ENCODE results near the gene LFNG.
A peak's percentile ranks its signal among the peaks of the same experiment; 100 is the strongest.

LFNG gene, protein sequence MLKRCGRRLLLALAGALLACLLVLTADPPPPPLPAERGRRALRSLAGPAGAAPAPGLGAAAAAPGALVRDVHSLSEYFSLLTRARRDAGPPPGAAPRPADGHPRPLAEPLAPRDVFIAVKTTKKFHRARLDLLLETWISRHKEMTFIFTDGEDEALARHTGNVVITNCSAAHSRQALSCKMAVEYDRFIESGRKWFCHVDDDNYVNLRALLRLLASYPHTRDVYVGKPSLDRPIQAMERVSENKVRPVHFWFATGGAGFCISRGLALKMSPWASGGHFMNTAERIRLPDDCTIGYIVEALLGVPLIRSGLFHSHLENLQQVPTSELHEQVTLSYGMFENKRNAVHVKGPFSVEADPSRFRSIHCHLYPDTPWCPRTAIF

DNA sequence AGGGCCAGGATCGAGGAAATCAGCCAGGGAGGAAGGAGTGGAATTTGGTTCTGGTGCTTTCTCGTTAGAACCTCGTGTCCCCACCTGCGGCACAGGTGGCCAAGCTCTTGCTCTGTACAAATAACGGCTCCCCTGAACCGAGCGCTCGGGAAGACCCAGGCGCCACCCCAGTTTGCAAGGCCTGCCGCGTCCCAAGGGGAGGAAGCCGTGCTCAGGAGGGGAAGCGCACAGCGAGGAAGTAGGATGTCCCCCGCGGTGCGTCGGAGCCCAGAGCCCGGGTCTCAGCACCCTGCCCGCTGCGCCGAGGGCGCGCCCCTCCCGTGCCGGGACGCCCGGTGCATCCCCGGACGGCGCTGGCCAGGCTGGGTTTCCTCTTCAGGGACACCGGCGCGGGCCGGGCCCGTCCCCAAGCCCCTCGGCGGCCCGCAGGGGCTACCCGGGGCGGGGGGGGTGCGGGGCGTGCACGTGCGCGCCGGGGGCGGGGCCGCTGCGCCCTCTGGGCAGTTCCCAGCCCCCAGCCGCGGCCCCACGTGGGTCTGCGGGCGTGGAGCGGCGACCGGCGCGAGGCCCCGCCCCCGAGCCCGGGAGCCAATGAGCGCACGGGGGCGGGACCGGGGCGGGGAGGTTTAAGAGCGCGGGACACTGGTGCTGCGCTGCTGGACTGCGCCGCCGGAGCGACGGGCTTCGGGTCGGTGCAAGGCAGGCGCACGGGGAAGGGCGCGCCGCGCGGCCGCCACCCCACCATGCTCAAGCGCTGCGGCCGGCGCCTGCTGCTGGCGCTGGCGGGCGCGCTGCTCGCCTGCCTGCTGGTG lies at the start of gene LFNG:
Gene LFNG (plus strand): TSS at position 656 of the 812 bp plus-strand sequence. CDS start 88 bp downstream, at position 744.
- H3K27ac Mint-ChIP-seq: peak within 1 kb of the TSS; percentile 86
- H3K27me3 Mint-ChIP-seq: no peaks in the 10 kb centered on the region
- H3K36me3 Mint-ChIP-seq: peaks cover 17% of the 10 kb centered on the region
- ATAC-seq (ENCODE audit: low read depth) (peak; percentile 86), DNase-seq (ENCODE audit: low spot score in 2 of 2) (peak; percentile 86)
- no peaks in the 10 kb centered on the region for H3K9me3 Mint-ChIP-seq
- H3K4me1 Mint-ChIP-seq: peaks cover 29% of the 10 kb centered on the region
- peak within 1 kb of the TSS; percentile 97 for H3K4me3 Mint-ChIP-seq

DNA sequence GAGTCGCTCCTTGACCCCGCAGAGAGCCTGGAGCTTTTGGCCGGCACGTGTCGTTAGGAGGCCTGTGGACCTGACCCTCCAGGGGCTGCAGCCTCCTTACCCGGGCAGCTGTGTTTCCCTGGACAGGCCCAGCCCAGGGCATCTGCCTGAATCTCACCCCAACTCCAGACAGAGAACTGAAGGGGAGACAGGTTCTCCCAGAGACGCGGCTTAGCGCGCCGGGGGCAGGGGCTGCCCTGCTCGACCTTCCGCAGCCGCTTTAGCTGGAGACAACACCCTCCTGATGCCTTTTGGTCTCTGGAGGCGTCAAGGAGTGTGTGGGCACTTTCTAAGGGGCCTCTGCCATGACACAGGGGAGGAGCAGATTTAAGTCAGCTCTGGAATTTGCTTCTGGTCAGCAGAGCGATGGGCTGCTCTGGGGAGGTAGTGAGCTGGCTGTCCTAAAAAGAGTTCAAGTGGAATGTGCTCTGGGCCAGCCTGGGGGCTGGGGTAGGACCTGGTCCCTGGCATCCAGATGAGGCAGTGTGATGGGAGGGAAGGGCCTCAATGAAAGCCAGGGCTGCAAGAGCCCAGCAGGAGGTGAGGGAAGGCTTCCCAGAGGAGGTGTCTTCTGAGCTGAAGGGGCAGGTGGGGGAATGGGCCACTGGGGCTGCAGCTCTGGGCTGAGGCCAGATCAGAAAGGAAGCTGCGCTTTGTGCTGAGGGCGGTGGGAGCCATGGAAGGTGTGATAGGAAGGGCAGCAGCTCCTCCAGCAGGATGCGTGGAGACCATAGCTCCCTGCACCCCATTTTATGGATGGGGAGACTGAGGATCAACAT lies 49.2 kb upstream of the LFNG start:
- peaks cover 10% of the 10 kb centered on the region for H3K4me1 Mint-ChIP-seq
- H3K36me3 Mint-ChIP-seq: no peaks in the 10 kb centered on the region
- ATAC-seq (ENCODE audit: low read depth): no peak
- no peaks in the 10 kb centered on the region for H3K9me3 Mint-ChIP-seq
- peaks cover 7% of the 10 kb centered on the region for H3K27me3 Mint-ChIP-seq
- H3K27ac Mint-ChIP-seq: no peak overlapping the region
- H3K4me3 Mint-ChIP-seq: no peak overlapping the region
- no peak for DNase-seq (ENCODE audit: low spot score in 2 of 2)

DNA sequence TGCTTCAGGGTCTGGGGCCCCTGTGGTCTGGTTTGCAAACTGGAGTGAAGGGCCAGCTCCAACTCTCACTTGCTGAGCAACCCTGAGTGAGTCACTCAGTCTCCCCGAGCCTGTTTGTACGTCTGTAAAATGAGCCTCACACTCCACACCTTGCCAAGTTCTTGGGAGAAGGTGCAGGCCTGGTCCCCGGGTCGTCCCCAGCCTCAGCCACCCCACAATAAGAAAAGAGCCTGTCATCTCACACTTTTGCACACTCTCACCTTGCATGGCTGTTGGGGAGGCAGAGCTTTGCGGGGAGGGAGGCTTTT lies 48.6 kb upstream of the LFNG start:
- no peaks in the 10 kb centered on the region for H3K36me3 Mint-ChIP-seq
- H3K4me3 Mint-ChIP-seq: no peak overlapping the region
- H3K4me1 Mint-ChIP-seq: peaks cover 8% of the 10 kb centered on the region
- DNase-seq (ENCODE audit: low spot score in 2 of 2): no peak
- no peak overlapping the region for H3K27ac Mint-ChIP-seq
- H3K9me3 Mint-ChIP-seq: no peaks in the 10 kb centered on the region
- no peak for ATAC-seq (ENCODE audit: low read depth)
- peaks cover 7% of the 10 kb centered on the region for H3K27me3 Mint-ChIP-seq

DNA sequence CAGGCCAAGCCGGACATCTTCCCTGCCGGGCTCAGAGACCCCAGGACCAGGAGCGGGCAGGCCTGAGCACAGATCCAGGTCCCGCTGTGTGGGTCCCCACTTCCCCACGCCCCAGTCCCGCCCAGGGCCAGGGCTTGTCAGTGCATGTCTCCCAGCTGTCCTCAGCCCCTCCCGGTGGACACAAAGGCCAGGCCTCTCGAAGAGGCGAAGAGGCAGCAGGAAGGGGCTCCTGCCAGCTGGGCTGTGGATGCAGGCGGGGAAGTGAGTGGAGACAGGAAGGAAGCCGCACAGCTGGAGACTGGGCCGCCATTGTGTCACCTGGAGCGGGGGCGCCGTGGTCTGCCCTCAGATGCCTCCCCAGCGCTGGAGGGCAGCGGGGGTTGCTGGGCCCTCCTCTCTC lies 48.2 kb upstream of the LFNG start:
- Mint-ChIP-seq H3K27ac (no peak overlapping the region), H3K4me3 (no peak overlapping the region), H3K9me3 (no peaks in the 10 kb centered on the region), H3K4me1 (peaks cover 7% of the 10 kb centered on the region), H3K27me3 (peaks cover 7% of the 10 kb centered on the region), H3K36me3 (no peaks in the 10 kb centered on the region)
- DNase-seq (ENCODE audit: low spot score in 2 of 2) (no peak), ATAC-seq (ENCODE audit: low read depth) (no peak)

DNA sequence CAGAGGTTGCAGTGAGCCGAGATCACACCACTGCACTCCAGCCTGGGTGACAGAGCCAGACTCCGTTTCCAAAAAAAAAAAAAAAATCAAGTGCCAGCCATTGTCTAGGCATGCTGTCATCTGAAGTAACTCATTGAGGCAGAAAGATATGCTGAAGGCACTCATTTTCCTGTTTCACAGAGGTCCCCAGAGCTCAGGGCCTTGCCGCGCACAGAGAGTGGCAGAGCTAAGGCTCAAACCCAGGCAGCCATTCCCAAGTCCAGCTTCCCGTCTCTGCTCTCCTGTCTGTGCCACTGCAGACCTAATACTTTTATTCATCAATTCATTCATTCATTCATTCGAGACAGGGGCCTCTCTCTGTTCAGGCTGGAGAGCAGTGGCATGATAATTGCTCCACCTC lies 46.8 kb upstream of the LFNG start:
- no peak overlapping the region for H3K27ac Mint-ChIP-seq
- no peaks in the 10 kb centered on the region for H3K9me3 Mint-ChIP-seq
- H3K36me3 Mint-ChIP-seq: no peaks in the 10 kb centered on the region
- ATAC-seq (ENCODE audit: low read depth): no peak
- peaks cover 13% of the 10 kb centered on the region for H3K4me1 Mint-ChIP-seq
- peaks cover 7% of the 10 kb centered on the region for H3K27me3 Mint-ChIP-seq
- H3K4me3 Mint-ChIP-seq: no peak overlapping the region
- no peak for DNase-seq (ENCODE audit: low spot score in 2 of 2)

DNA sequence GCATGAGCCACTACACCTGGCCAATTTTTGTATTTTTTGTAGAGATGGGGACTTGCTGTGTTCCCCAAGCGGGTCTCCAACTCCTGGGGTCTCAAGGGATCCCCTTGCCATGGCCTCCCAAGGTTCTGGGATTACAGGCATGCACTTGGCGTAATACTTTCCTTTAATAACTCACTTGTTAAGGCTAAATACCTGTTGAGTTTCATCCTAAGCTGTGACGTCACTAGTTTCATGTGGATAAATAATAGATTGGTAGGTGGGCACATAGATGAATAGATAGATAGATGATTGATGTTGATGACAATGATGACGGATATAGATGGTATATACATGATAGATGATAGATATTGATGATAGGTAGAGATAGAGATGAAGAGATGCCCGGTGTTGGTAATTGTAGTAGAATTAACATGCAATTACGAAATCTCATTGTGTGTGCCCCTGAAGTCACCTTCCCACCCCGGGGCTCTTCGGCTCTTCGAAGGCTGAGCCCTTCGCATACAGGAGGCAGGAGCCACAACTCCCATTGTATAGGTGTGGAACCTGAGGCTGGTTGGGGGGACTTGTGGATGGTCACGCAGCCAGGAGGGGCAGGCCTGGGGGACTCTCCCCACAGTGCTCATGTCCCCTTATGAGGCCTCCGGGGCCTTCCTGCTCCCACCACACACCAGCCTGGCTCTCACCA lies 45.9 kb upstream of the LFNG start:
- Mint-ChIP-seq H3K4me3 (no peak overlapping the region), H3K36me3 (no peaks in the 10 kb centered on the region), H3K4me1 (peaks cover 13% of the 10 kb centered on the region), H3K27me3 (peaks cover 7% of the 10 kb centered on the region), H3K27ac (no peak overlapping the region), H3K9me3 (no peaks in the 10 kb centered on the region)
- ATAC-seq (ENCODE audit: low read depth) (no peak), DNase-seq (ENCODE audit: low spot score in 2 of 2) (no peak)

DNA sequence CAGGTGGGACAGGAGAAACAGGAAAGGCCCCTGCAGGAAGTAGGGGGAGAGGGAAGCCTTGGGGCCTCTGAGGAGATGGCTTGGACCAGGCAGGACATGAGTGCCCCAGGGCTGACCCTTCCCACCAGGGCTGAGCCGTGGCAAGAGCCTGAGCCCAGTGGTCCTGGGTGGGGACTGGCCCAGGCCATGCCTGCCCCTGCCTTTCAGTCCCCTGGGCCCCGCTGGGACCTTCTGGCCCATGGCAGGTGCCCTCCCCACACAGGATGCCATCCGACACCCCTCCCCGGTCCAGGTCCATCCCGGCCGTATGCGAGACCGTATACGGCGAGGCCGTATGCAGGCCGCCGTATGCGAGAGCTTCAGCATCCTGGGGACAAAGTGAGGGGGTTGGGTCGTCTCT lies 45.4 kb upstream of the LFNG start:
- peaks cover 5% of the 10 kb centered on the region for H3K27me3 Mint-ChIP-seq
- no peaks in the 10 kb centered on the region for H3K36me3 Mint-ChIP-seq
- ATAC-seq (ENCODE audit: low read depth) (no peak), DNase-seq (ENCODE audit: low spot score in 2 of 2) (no peak)
- no peaks in the 10 kb centered on the region for H3K9me3 Mint-ChIP-seq
- peaks cover 11% of the 10 kb centered on the region for H3K4me1 Mint-ChIP-seq
- no peak overlapping the region for H3K27ac Mint-ChIP-seq
- no peak overlapping the region for H3K4me3 Mint-ChIP-seq

DNA sequence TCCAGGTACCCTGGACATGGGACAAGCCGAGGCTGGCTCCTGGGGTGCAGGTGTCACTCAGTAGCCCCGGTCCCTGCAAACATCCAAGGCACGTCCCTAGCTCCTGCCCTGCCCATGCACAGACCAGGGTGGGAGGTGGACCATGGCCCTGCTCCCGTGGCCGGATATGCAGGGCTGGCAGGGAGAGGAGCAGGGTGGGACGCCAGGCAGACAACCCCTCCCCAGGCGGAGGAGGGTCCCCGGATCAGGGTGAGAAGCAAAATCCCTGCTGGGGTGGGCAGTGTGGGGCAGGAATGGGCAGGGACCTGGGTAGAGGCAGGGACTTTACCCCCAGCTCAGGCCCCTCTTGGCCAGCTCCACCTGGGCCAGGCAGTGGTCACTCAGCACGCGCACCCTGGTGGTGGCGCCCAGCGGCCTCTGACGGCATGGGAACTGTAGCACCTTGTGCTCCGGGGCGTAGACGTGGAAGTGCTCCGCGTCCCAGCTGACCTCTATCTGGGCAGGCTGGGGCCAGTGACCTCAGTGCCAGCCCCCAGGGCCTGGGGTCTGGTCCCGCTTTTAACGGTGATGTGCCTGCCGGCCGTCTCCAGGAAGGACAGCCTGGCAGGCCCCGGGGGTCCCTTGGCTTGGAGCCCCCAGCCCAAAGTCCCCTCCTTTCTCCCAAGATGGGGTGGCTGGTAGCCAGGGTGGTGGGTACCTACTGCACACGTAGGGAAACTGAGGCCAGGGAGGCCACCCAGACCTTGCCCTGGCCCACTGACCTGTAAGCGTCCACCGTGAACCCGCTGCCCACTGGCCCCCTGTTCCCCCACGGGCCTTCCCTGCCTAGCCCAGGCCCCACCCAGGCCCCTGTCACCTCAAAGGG lies 44.5 kb upstream of the LFNG start:
- H3K9me3 Mint-ChIP-seq: no peaks in the 10 kb centered on the region
- peaks cover 7% of the 10 kb centered on the region for H3K4me1 Mint-ChIP-seq
- ATAC-seq (ENCODE audit: low read depth) (no peak), DNase-seq (ENCODE audit: low spot score in 2 of 2) (no peak)
- H3K27ac Mint-ChIP-seq: no peak overlapping the region
- H3K36me3 Mint-ChIP-seq: no peaks in the 10 kb centered on the region
- no peak overlapping the region for H3K4me3 Mint-ChIP-seq
- peaks cover 2% of the 10 kb centered on the region for H3K27me3 Mint-ChIP-seq

DNA sequence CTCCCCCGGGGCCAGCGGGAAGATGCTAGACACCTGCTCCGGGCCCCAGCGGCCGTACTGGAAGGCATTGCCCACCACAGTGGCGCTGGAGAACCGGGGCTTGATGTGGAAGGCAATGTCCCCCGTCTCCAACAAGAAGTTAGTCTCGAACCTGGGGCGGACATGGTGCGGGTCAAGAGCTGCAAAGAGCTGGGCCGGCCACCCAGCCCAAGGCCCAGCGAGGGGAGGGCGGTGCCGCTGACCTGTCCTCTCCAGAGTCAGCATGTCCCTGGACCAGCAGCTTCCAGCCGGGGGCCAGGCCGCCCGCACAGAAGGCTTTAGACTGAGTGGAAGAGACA lies 43.9 kb upstream of the LFNG start:
- H3K4me1 Mint-ChIP-seq: peaks cover 7% of the 10 kb centered on the region
- no peak overlapping the region for H3K27ac Mint-ChIP-seq
- ATAC-seq (ENCODE audit: low read depth) (no peak), DNase-seq (ENCODE audit: low spot score in 2 of 2) (no peak)
- H3K27me3 Mint-ChIP-seq: peaks cover 2% of the 10 kb centered on the region
- H3K36me3 Mint-ChIP-seq: no peaks in the 10 kb centered on the region
- no peak overlapping the region for H3K4me3 Mint-ChIP-seq
- no peaks in the 10 kb centered on the region for H3K9me3 Mint-ChIP-seq

DNA sequence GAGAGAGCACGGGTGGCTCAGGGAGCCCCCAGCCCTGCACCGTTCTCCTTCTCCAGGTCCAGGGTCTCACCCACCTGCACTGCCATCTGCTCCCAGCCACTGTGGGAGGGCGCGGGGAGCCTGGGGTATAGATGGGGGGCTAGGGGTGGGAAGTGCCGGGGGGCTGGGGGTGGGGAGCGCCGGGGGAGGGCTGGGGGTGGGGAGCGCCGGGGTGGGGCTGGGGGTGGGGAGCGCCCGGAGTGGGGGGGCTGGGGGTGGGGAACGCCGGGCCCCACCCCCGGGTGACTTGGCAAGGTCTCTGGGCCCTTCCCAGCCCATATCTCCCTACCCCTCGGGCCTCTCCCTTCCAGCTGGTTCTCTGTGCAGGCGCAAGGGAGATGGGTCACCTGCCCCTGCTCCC lies 43.3 kb upstream of the LFNG start, which contains the start of gene GRIFIN:
Gene GRIFIN (minus strand): TSS at position 101 of the 400 bp plus-strand sequence. CDS start 15 bp downstream, at position 86.
- Mint-ChIP-seq H3K36me3 (no peaks in the 10 kb centered on the region), H3K4me3 (peak within 1 kb of the TSS; percentile 14), H3K27me3 (peaks cover 2% of the 10 kb centered on the region), H3K9me3 (no peaks in the 10 kb centered on the region), H3K27ac (no peak within 1 kb of the TSS), H3K4me1 (peaks cover 7% of the 10 kb centered on the region)
- ATAC-seq (ENCODE audit: low read depth): no peak
- DNase-seq (ENCODE audit: low spot score in 2 of 2): no peak

DNA sequence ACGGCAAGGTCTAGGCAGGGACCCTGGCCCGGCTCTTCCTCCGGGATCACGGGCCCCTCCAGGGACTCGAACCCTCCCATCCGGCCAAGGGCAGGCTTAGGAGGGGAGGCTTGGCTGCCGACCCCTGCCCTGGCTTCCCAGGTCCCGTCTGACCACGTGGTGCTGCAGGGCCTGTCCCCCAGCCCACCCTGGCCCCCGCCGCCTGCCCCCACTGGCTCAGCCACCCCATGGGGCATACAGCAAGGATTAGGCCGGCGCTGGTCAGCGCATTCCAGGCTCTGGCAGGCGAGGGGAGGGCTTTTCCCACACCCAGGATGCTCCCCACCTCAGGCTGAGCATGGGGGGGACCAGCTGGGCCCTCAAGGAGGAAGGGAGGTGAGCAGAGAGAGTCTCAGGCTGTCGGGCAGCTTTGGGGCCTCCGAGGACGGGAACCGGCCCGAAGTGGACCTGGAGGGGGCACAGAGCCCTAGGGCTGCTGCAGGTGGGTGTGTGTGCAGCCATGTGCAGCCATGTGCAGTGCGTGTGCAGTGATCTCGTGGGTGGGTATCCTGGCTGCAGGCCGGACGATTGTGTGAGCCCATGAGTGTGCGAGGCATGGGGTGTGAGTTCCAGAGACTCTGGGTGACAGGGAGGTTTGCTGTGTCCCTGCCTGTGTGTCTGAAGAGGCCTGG lies 42.7 kb upstream of the LFNG start:
- Mint-ChIP-seq H3K9me3 (no peaks in the 10 kb centered on the region), H3K27me3 (peaks cover 2% of the 10 kb centered on the region), H3K36me3 (no peaks in the 10 kb centered on the region), H3K4me3 (peak overlapping the region; percentile 14), H3K27ac (no peak overlapping the region), H3K4me1 (peaks cover 7% of the 10 kb centered on the region)
- DNase-seq (ENCODE audit: low spot score in 2 of 2) (no peak), ATAC-seq (ENCODE audit: low read depth) (peak; percentile 9)

DNA sequence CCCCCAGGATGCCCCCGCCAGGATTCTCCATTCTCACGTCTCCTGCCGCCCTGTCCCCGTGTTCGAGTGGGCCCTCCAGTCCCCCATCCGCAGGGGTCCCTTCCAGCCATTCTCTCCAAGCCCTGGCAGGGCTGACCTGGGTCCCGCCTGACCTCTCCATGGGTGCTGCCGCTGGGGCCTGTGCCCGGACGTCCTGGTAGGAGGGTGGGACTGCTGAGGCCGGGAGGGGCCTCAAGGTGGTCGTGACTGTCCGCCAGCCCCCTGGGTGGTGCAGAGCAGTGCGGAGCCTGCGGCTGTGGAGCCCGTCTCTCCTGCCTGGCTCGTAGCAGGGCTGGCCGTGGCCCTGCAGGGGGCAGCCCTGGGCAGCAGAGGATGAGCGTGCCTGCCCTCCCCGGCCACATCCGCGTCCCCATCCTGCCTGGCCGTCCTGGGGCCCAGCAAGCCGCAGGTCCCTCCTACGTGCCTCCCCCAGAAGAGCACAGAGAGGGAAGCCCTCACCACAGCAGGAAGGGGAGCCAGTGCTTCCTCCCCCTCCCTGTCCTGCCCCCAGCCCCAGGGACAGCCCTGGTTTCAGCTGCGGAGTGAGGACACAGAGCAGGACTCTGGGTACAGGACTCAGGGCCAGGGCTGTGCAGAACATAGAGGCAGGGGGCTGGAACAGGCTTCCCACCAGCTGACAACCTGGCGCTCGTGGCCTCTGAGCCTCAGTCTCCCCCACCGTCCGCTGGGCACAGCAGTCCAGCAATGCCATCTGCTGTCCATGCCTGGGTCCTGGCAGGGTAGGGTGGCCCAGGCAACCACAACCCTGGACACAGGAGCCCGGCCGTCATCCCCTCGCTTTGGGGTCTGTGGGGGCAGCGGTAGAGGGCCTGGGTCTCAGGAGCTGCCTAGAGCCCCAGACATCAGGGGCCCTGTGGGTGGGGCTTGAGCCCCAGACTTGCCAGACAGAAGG lies 41.9 kb upstream of the LFNG start:
- no peak overlapping the region for H3K27ac Mint-ChIP-seq
- DNase-seq (ENCODE audit: low spot score in 2 of 2): peak; percentile 53 to 66
- H3K4me3 Mint-ChIP-seq: peak overlapping the region; percentile 27

More for the DNA sequence above, 41.9 kb upstream of the LFNG start:
- H3K36me3 Mint-ChIP-seq: no peaks in the 10 kb centered on the region
- peak; percentile 95 for ATAC-seq (ENCODE audit: low read depth)
- no peaks in the 10 kb centered on the region for H3K9me3 Mint-ChIP-seq
- H3K4me1 Mint-ChIP-seq: peaks cover 7% of the 10 kb centered on the region
- peaks cover 2% of the 10 kb centered on the region for H3K27me3 Mint-ChIP-seq
